ENCODE measurements around the gene CRYZ. TPM values are rescaled to one million over a fixed set of nuclear protein-coding genes. Genes with fewer than 3 reads are reported as not detected.

Gene CRYZ
- total and polyA plus RNA-seq, 2 donors (not counting 1 experiment from before 2014, with no cell fraction given), result 50.2 to 85.9 TPM

DNA sequence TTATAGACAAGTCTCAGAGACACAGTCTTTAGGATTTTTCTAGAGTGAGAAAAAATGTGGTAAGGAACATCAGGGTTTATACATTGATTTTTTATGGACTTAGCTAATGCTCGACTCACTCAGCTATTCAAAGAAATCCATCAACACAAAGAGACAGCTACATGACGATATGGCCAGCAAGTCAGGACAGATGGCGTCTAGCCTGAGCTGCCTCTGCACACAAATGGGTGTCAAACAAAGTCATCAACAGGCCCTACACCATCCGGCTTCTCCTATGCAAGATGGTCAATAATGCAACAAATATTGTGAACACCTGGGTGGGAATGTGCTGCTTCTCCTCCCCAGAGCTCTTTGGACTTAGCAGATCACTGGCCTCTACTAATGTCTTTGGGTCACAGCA is 45.9 kb downstream of the CRYZ start:
- TF ChIP-seq EZH2 (IDR thresholded peaks at IDR 0.05; ENCODE audit: low read length, missing control alignments), result no peak
- TF ChIP-seq, protein P1, sequence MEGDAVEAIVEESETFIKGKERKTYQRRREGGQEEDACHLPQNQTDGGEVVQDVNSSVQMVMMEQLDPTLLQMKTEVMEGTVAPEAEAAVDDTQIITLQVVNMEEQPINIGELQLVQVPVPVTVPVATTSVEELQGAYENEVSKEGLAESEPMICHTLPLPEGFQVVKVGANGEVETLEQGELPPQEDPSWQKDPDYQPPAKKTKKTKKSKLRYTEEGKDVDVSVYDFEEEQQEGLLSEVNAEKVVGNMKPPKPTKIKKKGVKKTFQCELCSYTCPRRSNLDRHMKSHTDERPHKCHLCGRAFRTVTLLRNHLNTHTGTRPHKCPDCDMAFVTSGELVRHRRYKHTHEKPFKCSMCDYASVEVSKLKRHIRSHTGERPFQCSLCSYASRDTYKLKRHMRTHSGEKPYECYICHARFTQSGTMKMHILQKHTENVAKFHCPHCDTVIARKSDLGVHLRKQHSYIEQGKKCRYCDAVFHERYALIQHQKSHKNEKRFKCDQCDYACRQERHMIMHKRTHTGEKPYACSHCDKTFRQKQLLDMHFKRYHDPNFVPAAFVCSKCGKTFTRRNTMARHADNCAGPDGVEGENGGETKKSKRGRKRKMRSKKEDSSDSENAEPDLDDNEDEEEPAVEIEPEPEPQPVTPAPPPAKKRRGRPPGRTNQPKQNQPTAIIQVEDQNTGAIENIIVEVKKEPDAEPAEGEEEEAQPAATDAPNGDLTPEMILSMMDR (conservative IDR thresholded peaks at IDR 0.05 in 1 of 2, IDR thresholded peaks at IDR 0.05 in 1 of 2; ENCODE audit: low read depth in 1 of 2, low read length in 2 of 2), result no peak
- Histone ChIP-seq H3K36me3 (ENCODE audit: control insufficient read depth, insufficient read depth, low read length) (no peaks in the 10 kb centered on the region), H3K9me3 (ENCODE audit: control insufficient read depth, insufficient read depth, low read depth, low read length) (no peaks in the 10 kb centered on the region), H3K79me2 (ENCODE audit: control insufficient read depth, insufficient read depth, low read length) (no peaks in the 10 kb centered on the region), H2AFZ (ENCODE audit: low read length) (no peak overlapping the region), H4K20me1 (ENCODE audit: control insufficient read depth, extremely low read depth, insufficient read depth, low read length) (no peaks in the 10 kb centered on the region), H3K27ac (ENCODE audit: insufficient read depth, low read length) (no peak overlapping the region), H3K4me2 (ENCODE audit: extremely low read depth, insufficient read depth, low read length) (no peak overlapping the region), H3K4me3 (replicated peaks in 1 of 4; ENCODE audit: control extremely low read depth in 1 of 4, insufficient read depth in 1 of 4, low read depth in 3 of 4, low read length in 4 of 4) (no peak overlapping the region), H3K4me1 (ENCODE audit: control insufficient read depth, extremely low read depth, insufficient read depth, low read length) (no peaks in the 10 kb centered on the region), H3K9ac (ENCODE audit: insufficient read depth, low read length) (no peak overlapping the region), H3K27me3 (ENCODE audit: control insufficient read depth, insufficient read depth, low read length) (no peaks in the 10 kb centered on the region)
- DNase-seq (ENCODE audit: low read depth in 2 of 2), result no peak

DNA sequence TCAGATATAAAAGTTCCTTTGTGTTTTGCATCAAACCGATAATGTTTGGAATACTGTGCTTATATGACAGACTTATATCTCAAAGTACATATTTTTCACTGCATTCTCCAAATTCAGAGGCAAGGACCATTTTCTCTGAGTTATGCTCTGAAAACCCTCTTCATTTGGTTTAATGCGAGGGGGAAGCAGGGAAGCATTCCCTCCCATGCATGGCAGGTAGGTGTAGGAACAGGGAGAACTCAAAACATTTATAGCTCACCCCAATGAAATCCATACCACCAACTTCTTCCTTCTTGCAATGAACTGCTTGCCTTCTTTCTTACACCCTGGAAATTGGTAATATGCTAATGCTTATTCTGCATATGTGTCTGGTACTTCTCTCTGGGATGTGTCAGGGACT is 48.5 kb downstream of the CRYZ start:
- no peak overlapping the region for H3K9ac ChIP-seq (ENCODE audit: insufficient read depth, low read length)
- H3K36me3 ChIP-seq (ENCODE audit: control insufficient read depth, insufficient read depth, low read length), result no peaks in the 10 kb centered on the region
- no peak overlapping the region for H3K4me2 ChIP-seq (ENCODE audit: extremely low read depth, insufficient read depth, low read length)
- no peaks in the 10 kb centered on the region for H3K4me1 ChIP-seq (ENCODE audit: control insufficient read depth, extremely low read depth, insufficient read depth, low read length)
- H4K20me1 ChIP-seq (ENCODE audit: control insufficient read depth, extremely low read depth, insufficient read depth, low read length), result no peaks in the 10 kb centered on the region
- TF ChIP-seq, protein P1 (conservative IDR thresholded peaks at IDR 0.05 in 1 of 2, IDR thresholded peaks at IDR 0.05 in 1 of 2; ENCODE audit: low read depth in 1 of 2, low read length in 2 of 2), result no peak
- TF ChIP-seq EZH2 (IDR thresholded peaks at IDR 0.05; ENCODE audit: low read length, missing control alignments), result no peak
- no peak overlapping the region for H3K27ac ChIP-seq (ENCODE audit: insufficient read depth, low read length)
- no peaks in the 10 kb centered on the region for H3K27me3 ChIP-seq (ENCODE audit: control insufficient read depth, insufficient read depth, low read length)
- no peaks in the 10 kb centered on the region for H3K79me2 ChIP-seq (ENCODE audit: control insufficient read depth, insufficient read depth, low read length)
- no peaks in the 10 kb centered on the region for H3K9me3 ChIP-seq (ENCODE audit: control insufficient read depth, insufficient read depth, low read depth, low read length)
- no peak for DNase-seq (ENCODE audit: low read depth in 2 of 2)
- H3K4me3 ChIP-seq (replicated peaks in 1 of 4; ENCODE audit: control extremely low read depth in 1 of 4, insufficient read depth in 1 of 4, low read depth in 3 of 4, low read length in 4 of 4), result no peak overlapping the region
- H2AFZ ChIP-seq (ENCODE audit: low read length), result no peak overlapping the region

DNA sequence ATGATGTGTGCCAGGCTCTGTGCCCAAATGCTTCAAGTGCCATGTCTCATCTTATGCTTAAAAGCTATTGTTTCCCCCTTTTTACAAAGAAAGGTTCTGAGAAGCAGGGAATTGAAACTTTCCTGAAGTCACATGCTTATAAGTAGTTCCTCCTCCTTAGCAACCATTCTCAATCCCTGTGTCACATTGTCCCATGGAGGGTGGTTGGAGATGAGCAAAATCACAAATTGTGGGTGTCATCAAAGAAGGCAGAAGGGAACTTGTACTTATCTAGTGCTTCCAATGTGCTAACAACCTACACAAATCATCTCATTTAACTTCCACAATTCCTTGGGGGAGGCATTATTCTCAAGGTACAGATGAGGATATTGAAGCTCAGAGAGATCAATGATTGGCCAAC is 49.2 kb downstream of the CRYZ start:
- no peak for DNase-seq (ENCODE audit: low read depth in 2 of 2)
- Histone ChIP-seq H3K27me3 (ENCODE audit: control insufficient read depth, insufficient read depth, low read length) (no peaks in the 10 kb centered on the region), H3K4me1 (ENCODE audit: control insufficient read depth, extremely low read depth, insufficient read depth, low read length) (no peaks in the 10 kb centered on the region), H3K4me3 (replicated peaks in 1 of 4; ENCODE audit: control extremely low read depth in 1 of 4, insufficient read depth in 1 of 4, low read depth in 3 of 4, low read length in 4 of 4) (no peak overlapping the region), H3K79me2 (ENCODE audit: control insufficient read depth, insufficient read depth, low read length) (no peaks in the 10 kb centered on the region), H3K9me3 (ENCODE audit: control insufficient read depth, insufficient read depth, low read depth, low read length) (no peaks in the 10 kb centered on the region), H3K4me2 (ENCODE audit: extremely low read depth, insufficient read depth, low read length) (no peak overlapping the region), H4K20me1 (ENCODE audit: control insufficient read depth, extremely low read depth, insufficient read depth, low read length) (no peaks in the 10 kb centered on the region), H3K36me3 (ENCODE audit: control insufficient read depth, insufficient read depth, low read length) (no peaks in the 10 kb centered on the region), H2AFZ (ENCODE audit: low read length) (no peak overlapping the region), H3K27ac (ENCODE audit: insufficient read depth, low read length) (no peak overlapping the region), H3K9ac (ENCODE audit: insufficient read depth, low read length) (no peak overlapping the region)
- TF ChIP-seq, protein P1 (conservative IDR thresholded peaks at IDR 0.05 in 1 of 2, IDR thresholded peaks at IDR 0.05 in 1 of 2; ENCODE audit: low read depth in 1 of 2, low read length in 2 of 2), result no peak
- TF ChIP-seq EZH2 (IDR thresholded peaks at IDR 0.05; ENCODE audit: low read length, missing control alignments), result no peak

All from fibroblast of lung (primary cell).